Measurements from ENCODE around the gene TECPR2.

The TECPR2 gene

DNA sequence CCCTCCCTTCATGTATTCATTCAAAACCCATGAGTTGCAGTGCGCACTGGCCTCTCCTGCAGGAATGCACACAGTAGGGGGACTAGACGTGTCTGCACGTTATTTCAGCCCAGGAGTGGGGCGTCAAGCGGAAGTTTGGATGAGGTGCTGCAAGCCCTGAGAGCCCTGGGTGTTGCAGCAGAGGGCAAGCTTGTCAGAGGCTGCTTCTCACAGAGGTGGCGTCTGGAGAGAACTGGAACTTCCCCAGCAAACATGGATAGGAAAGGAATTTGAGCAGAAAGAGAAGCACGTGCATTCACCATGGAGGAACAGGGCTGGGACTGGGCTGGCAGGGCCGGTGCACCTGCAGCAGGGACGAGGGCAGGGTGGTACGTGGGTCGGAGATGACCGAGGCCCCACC is 64.9 kb downstream of the TECPR2 start:
- DNase-seq (ENCODE audit: low spot score) = no peak

DNA sequence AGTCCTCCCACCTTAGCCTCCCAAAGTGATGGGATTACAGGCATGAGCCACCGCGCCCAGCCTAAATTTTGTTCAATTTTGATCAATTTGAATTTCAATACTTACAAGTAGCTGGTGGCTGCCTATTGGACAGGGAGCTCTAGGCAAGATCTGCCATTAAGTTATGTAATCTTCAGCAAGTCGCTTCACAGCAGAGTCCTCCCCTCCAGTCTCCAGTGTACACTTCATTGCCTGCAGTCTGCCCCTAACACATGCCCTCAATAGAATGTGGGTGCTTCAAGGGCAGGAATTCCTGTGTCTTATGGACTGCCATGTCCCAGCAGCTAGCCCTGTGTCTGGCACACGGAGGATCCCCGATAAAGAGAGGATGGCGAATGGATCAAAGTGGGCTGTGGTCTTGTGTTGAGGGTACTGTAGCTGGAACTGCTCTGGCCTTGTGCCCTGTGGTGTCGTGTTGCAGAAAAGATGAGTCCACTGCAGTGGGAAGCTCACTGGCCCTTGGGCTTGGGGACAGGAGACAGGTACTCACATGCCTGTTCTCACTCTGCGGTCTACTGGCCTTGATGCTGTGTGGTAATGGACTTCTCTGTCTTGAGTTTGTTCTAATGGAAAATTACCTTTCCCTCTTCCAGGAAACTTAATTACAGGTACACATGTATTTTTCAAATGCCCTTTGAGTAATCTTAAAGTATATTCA is 67.6 kb downstream of the TECPR2 start:
- no peak for DNase-seq (ENCODE audit: low spot score)

DNA sequence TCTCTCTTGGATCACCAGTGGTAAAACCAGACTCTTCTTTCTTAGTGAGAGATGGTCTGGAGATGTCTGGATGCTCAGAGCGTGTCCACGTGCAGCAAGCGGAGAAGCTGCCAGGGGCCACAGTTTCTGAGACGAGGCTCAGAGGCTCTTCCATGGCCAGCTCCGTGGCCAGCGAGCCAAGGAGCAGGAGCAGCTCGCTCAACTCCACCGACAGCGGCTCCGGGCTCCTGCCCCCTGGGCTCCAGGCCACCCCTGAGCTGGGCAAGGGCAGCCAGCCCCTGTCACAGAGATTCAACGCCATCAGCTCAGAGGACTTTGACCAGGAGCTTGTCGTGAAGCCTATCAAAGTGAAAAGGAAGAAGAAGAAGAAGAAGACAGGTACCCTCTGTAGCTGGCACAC is 69.0 kb downstream of the TECPR2 start:
- no peak for DNase-seq (ENCODE audit: low spot score)

DNA sequence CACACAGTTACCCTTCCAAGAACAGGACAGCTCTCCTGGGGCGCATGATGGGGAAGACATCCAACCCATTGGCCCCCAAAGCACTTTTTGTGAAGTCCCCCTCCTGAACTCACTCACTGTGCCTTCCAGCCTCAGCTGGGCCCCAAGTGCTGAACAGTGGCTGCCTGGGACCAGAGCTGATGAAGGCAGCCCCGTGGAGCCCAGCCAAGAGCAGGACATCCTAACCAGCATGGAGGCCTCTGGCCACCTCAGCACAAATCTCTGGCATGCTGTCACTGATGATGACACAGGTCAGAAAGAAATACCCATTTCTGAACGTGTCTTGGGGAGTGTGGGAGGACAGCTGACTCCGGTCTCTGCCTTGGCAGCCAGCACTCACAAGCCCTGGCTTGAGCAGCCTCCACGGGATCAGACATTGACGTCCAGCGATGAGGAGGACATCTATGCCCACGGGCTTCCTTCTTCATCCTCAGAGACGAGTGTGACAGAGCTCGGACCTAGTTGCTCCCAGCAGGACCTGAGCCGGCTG is 72.0 kb downstream of the TECPR2 start:
- DNase-seq (ENCODE audit: low spot score) = no peak

DNA sequence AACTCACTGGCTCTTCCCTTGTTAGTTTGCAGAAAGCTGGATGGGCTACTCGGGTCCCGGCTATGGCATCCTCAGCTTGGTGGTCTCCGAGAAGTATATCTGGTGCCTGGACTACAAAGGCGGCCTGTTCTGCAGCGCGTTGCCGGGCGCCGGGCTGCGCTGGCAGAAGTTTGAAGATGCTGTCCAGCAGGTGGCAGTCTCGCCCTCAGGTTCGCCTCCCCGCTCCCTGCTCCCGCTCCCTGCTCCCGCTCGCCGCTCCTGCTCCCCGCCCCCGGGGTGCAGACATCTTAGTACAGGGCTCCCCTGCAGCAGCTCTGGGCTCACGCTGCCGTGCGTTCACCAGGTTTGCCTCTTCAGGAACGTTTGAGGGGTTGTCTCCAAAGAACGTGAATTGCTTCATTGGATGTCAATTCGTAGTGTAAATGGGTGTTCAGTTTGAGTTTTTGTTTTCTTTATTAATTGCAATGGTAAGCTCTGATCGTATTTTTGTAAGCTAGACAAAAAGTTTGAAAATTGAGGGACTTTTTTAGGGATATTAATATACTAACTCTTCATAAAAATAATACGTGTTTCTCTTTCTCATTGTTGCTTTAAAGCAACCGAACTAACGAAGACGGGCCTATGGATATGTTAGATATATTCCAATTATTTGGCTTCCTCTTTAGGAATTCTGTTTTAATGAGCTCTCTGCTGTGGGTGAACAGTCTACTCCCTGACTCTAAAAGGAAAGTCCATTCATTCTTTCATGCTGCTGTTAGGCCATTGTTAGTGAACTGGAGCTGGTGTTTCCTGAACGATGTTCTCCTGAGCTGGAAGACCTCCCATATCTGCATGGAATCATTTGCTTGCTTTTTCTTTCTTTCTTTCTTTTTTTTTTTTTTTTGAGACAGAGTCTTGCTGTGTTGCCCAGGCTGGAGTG is 75.5 kb downstream of the TECPR2 start:
- DNase-seq (ENCODE audit: low spot score) = peak; percentile 34

DNA sequence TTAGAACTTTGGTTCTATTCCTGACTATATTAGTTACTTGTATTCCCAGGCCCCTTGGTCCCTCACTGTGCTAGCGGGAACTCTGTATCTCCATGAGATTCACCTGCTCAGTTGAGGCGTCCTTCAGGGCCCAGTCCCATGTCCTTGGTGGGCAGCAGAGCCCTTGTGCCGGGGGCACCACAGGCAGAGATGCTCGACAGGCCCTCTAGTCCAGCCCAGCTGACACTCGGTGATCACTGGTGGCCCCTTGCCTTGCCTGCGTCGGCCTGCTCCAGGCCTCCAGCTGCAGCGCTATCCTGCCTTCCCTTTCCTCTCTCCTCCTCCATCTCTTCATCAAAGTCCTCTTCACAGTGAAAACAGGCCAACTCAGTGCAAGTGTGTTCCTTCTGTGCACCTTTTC is 76.8 kb downstream of the TECPR2 start:
- DNase-seq (ENCODE audit: low spot score) = no peak

DNA sequence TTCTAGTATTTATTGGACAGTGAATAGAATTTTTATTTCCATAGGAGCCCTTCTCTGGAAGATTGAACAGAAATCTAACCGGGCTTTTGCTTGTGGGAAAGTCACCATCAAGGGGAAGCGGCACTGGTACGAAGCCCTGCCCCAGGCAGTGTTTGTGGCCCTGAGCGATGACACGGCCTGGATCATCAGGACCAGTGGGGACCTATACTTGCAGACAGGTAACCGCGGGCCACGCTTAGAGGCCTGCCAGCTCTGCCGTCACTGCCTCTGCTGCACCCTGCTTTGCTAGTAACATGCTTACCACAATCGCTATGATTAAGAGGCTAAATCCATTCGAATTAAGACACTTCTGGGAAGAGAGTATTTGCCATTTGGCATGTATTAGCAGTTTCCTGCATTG is 77.7 kb downstream of the TECPR2 start:
- DNase-seq (ENCODE audit: low spot score) = no peak

DNA sequence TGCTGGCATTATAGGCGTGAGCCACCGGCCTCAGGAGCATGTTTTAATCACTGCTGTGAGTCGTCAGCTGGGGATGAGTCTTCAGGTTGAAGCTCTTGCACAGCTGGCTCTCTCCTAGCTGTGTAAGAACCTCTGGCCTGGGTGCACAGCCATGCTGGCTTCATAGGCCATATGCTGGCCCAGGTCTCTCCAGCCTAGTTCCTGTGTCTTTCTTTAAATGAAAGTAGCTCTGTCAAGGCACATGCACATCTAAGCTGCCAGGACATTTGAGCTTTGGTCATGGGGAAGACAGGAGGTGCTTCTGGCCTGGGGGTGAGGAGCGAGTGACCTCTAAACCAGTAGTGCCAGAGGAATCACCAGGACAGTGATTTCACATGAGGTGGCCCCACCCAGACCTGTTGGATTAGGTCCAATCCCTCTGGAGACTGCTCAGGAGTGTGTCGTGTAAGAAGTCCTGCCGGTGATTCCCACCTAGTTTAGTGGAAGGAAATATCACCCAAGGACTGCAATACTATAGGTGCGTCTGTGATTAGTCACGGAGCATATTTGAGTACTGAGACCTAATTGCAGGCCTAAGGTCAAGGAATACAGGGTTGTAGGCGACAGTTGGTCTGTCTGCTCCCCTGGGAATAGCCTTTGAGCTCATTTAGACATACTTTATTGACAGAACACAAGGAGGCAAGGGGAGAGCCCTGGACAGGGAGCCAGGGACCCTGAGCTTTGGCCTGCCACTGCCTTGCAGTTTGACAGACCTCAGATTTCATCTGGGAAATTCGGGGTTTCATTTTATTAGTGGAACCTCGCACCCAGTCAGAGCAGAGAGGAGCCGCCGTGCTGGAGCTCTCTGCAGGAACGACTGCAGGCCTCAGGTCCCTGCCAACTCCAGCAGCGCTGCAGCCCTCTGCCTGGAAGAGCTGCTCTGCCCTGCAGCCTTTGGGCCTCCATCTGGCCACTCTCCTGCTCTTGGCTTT is 79.8 kb downstream of the TECPR2 start:
- DNase-seq (ENCODE audit: low spot score) = no peak

DNA sequence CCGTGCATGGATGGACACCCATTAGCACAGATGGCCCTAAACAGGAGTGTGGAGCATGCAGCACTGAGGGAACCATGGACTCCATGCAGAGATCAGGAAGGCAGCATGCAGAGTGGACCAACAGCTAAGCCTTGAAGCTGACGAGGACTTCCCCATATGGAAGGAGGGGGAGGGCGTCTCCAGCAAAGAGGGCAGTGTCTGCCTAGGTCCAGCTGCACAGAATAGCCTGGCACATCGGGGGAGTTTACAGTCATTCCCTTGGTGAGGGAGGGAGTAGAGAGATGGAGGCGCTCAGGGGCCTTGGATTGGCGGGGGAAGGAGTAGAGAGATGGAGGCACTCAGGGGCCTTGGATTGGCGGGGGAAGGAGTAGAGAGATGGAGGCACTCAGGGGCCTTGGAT is 82.3 kb downstream of the TECPR2 start:
- no peak for DNase-seq (ENCODE audit: low spot score)

DNA sequence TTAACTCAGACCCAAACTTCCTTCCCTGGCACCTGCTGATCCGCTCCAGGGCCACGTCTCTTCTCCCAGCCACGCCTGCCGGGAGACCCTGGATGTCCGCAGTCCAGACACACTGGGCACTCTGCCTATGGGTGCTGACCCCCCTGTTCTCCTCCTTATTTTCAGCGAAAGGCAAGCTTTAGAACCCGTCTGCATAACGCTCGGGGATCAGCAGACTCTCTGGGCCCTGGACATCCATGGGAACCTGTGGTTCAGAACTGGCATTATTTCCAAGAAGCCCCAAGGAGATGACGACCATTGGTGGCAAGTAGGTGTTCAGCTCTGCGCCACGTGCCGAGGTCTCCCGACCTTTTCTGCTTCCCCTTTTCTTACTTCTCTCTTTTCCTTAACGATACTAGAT is 82.9 kb downstream of the TECPR2 start:
- DNase-seq (ENCODE audit: low spot score) = no peak

DNA sequence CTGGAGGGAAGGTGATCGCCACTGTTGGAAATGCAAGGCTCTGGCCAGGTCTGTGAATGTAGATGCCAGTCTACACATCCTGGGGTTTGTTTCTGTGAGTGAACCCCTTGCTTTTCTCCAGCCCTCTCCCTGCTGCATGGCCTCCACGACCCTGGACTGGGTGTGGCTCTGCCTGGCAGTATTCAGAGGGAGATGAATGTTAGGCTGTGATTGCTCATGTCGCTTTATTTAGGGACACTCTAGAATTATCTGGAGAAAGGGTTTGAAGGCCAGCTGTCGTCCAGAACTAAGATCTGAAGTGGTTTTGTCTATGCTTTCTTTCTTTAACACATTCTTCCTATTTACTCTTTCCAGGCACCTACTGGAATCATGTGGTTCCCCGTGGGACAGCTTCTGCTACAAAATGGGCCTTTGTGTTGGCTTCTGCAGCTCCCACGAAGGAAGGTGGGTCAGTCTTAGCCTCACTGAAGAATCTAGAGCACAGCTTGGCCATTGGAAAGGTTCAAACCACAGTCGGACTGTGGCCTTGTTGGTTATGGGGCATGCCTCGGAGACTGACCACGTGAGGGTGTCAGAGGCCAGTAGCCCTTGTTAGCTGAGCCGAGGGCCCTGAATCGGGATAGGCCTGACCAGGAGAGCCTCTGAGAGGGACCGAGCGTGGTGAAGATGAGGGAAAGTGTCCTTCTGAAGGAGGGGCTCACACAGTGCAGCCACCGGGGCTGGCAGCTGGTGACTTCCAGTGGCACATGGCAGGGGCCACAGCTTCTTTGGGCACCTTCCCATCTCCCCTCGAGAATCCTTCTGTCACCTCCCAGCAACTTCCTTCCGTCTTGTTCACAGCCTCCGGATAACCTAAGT is 87.7 kb downstream of the TECPR2 start:
- DNase-seq (ENCODE audit: low spot score) = no peak

DNA sequence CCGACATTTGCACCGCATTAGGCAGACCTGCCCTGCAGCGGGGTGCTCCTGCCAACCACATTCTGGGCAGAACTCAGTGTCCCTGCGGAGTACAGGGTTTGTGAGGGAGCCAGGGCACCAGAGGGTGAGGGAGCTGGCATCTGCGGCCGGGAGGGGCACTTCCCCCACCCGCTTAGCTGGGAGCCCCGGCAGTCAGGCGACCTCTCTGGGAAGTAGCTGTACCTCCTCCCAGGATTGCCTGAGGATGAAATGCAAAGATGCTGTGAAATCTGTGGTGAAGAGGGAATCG is 88.3 kb downstream of the TECPR2 start:
- DNase-seq (ENCODE audit: low spot score) = no peak

DNA sequence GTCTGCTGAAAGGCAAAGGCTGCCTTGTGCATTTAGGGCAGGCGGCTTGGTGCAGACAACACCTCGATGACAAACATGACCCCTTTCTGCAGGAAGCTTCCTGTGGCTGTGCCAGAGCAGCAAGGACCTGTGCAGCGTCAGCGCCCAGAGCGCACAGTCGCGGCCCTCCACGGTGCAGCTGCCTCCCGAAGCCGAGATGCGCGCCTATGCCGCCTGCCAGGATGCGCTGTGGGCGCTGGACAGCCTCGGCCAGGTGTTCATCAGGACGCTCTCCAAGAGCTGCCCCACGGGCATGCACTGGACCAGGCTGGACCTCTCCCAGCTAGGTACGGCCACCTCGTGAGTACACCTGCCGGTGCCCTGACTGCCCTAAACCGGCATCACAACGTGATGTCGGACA is 89.6 kb downstream of the TECPR2 start:
- no peak for DNase-seq (ENCODE audit: low spot score)

DNA sequence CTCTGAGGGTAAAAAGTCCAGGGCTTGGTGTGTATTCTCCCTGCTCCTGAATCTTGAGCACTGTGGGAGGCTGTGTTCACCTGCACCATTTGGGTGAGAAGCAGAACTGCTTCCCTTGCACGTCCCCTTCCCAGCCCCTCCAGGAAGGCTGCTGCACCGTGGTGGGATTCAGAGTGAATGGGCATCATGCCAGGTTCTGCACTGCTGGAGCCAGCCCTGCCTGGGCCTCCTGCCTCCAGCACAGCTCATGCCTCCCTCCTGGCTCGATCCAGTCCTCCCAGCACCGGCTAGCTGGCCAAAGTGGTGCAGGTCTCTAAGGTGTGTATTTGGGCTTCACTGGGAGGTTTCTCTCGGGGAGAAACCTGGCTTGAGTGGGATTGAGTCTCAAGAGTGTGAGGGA is 92.0 kb downstream of the TECPR2 start:
- DNase-seq (ENCODE audit: low spot score) = no peak

DNA sequence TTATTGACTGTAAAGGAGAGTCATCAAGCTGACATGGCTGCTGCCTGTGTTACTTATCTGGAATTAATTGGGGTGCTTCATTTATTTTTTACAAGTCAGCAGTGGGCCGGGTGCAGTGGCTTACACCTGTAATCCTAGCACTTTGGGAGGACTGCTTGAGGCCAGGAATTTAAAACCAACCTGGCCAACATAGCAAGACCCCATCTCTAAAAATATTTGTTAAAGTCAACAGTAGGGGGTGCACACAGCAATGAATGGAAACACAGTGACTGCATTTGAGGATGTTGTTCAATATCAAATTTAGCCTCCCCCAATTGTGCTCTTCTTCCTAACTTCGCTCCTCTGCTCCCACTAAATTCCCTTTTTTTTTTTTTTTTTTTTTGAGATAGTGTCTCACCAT is 94.8 kb downstream of the TECPR2 start:
- DNase-seq (ENCODE audit: low spot score) = no peak

DNA sequence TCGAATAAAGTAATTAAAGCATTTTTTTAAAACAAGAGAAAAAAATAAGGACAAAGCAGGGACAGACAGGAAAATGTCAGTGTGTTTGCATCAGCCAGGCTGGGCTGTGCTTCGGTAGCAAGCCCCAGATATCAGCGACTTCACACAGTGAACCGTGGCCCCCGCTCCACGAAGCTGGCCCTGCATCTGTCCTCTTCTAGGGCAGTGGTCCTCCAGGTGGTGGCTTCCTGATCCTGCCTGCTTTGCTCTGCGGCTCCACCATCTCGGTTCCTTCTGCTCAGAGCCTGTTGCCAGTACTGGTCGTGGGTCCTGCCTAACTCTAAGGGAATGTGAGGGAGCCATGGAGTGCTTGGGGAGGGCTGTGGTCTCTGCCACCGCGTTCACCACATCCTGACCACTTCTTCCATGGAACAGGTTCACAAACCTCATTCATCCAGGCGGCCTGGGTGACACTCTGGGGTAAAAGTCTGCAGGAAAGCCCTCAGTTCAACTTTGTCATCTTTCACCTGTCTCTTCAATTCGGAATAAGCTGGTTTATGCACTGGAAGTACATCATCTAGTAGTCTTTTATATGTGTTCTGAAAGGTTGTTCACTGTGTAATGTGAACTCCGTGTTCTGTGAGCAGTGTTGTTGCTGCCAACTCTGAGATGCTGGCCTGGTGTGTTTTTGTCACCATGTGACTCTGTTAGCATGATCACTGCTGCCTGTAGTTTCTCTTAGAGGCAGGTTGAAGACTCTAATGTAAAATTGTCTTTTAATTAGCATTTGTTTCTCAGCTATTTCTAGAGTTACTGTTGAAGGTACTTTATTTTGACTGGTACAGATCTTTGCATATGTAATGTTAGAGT is 99.0 kb downstream of the TECPR2 start:
- no peak for DNase-seq (ENCODE audit: low spot score)

DNA sequence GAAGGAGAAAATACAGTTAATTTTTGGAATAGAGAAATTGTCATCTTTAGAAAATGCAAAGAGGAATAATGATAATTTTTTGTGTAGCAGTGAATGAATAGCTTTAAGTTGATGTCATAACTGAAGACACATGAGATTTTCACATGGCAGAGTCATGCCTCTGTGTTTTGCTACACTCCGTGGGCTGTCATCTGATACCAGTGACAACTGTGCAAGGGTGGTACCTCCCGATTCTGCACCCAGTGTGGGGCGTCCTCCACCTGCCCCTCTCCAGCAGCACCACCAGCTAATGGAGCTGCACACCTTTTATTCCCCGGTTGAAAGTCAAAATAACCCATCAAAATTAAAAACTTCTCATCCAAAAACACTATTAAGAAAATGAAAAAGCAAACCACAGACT is 99.7 kb downstream of the TECPR2 start:
- no peak for DNase-seq (ENCODE audit: low spot score)

DNA sequence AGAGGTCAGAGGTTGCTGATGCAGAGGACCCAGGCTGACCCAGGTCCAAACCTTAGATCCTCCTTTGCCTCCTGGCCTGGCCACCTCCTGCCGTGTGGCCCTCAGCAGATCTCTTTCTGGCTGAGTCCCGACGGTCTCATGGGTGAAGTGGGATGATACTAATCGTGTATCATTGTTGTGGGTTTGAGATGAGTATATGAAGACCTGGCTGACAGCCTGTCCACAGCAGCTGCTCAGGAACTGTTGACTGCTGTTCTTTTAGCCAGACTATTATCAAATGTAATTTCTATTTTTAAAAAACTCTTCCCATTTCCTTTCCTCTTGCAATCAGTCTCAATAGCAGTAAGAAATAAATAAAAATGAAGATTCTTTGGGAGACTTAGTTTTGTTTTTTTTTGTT is 101.3 kb downstream of the TECPR2 start:
- no peak for DNase-seq (ENCODE audit: low spot score)

DNA sequence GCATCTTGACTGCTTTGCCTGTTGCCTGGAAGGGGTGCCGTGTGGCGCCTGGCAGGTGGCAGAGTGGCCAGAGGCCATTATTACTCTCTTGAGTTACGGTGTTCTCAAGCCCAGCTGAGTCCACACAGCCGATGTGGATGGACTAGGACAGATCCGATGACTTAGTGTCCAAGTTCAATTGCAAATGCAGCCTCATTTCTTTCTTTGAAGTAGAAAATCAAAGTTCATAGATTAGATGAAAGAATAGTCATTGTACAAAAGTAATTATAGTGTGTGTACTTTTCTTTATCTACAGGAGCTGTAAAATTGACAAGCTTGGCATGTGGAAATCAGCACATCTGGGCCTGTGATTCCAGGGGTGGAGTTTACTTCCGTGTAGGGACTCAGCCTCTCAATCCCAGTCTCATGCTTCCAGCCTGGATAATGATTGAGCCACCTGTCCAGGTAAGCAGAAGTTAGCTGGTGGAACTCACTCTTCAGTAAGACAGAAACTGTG is 102.2 kb downstream of the TECPR2 start:
- DNase-seq (ENCODE audit: low spot score) = no peak

DNA sequence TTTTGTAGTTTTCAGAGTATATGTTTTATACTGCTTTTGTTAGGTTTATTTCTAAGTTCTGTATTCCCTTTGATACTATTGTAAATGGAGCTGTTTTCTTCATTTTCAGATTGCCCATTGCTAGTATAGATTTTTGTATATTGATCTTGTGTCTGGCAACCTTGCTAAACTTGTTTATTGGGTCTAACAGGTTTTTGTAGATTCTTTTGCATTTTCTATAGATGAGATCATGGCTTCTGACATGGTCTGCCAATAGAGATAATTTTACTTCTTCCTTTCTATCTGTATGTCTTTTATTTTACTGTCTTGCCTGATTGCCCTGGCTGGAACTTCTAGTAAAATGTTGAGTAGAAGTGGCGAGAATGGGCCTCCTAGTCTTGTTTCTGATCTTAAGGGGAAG is 106.5 kb downstream of the TECPR2 start:
- no peak for DNase-seq (ENCODE audit: low spot score)
